ENCODE data around the gene ZNF500. TPM values are rescaled to one million over a fixed set of nuclear protein-coding genes. Genes with fewer than 3 reads are reported as not detected.

The ZNF500 gene
- total and polyA plus RNA-seq, 2 donors (not counting 3 experiments of a cell fraction or from before 2014, with no cell fraction given), result 8.6 to 13.5 TPM

DNA sequence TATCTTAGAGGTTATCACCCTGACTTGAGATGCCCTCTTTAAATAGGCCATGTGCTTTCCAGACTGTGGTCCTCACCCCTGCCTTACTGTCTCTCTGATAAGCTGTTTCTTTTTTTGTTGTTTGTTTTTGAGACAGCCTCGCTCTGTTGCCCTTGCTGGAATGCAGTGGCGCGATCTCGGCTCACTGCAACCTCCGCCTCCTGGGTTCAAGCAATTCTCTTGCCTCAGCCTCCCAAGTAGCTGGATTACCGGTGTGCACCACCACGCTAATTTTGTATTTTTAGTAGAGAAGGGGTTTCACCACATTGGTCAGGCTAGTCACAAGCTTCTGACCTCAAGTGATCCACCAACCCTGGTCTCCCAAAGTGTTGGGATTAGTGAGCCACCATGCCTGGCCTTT, 21.9 kb upstream of the ZNF500 start:
- intact Hi-C loops (cut with micrococcal nuclease) (no loop called here), dilution Hi-C loops (cut with MboI; ENCODE audit: extremely low pct_ligation_motif_present, low sequenced_read_pairs) (no loop called here)
- H3K9me1 ChIP-seq (replicated peaks; ENCODE audit: control insufficient read depth, extremely low read depth, insufficient read depth, low read length), result no peaks in the 10 kb centered on the region
- TF ChIP-seq FOS (IDR thresholded peaks at IDR 0.05; ENCODE audit: borderline replicate concordance, insufficient read depth, low read length) (no peak), POLR2A (IDR thresholded peaks at IDR 0.05; ENCODE audit: low read depth, low read length) (no peak), CTCF (IDR thresholded peaks at IDR 0.05; ENCODE audit: extremely low read depth in 1 of 2, insufficient read depth in 1 of 2, low read depth in 1 of 2, low read length in 2 of 2) (no peak), POLR2AphosphoS5 (IDR thresholded peaks at IDR 0.05; ENCODE audit: insufficient read depth, low read depth, low read length) (no peak), GATA2 (IDR thresholded peaks at IDR 0.05; ENCODE audit: insufficient read depth, insufficient read length, low read depth, low read length) (no peak), MAX (IDR thresholded peaks at IDR 0.05; ENCODE audit: insufficient read depth, insufficient read length) (no peak), EZH2 (IDR thresholded peaks at IDR 0.05; ENCODE audit: borderline replicate concordance, low read depth, low read length, severe bottlenecking) (no peak), MYC (IDR thresholded peaks at IDR 0.05; ENCODE audit: low read depth, low read length) (no peak)
- H3K27ac ChIP-seq (ENCODE audit: insufficient read depth, low read depth, low read length), result no peak overlapping the region
- no peaks in the 10 kb centered on the region for H3K27me3 ChIP-seq (ENCODE audit: control insufficient read depth in 2 of 2, insufficient read depth in 2 of 2, low read length in 2 of 2)
- CTCF ChIA-PET, result interaction anchor here (1.3 kb wide), 1 partner anchor 12 kb away, joined by 5 read pairs; no protein-coding TSS in a partner anchor
- H3K36me3 ChIP-seq (ENCODE audit: control insufficient read depth in 2 of 2, extremely low read depth in 1 of 2, insufficient read depth in 2 of 2, low read length in 2 of 2), result no peaks in the 10 kb centered on the region
- FAIRE-seq (no peak), DNase-seq (ENCODE audit: low read depth, low spot score) (no peak)
- BruUV-seq (replicated peaks), result no TSS peak
- no peak overlapping the region for H3K4me2 ChIP-seq (ENCODE audit: insufficient read depth, low read length)
- H4K20me1 ChIP-seq (replicated peaks; ENCODE audit: control insufficient read depth, extremely low read depth, insufficient read depth, low read length), result no peaks in the 10 kb centered on the region
- POLR2A ChIA-PET, result no interaction called here
- H3K9ac ChIP-seq (replicated peaks; ENCODE audit: extremely low read depth, insufficient read depth, low read length), result no peak overlapping the region
- no peaks in the 10 kb centered on the region for H3K9me3 ChIP-seq (replicated peaks; ENCODE audit: control insufficient read depth, insufficient read depth, low read length)
- no peak overlapping the region for H3K4me3 ChIP-seq (replicated peaks in 1 of 3; ENCODE audit: insufficient read depth in 1 of 3, low read depth in 1 of 3, low read length in 3 of 3)
- H3K4me1 ChIP-seq (ENCODE audit: control insufficient read depth, extremely low read depth, insufficient read depth, low read length), result no peaks in the 10 kb centered on the region
- no peaks in the 10 kb centered on the region for H3K79me2 ChIP-seq (ENCODE audit: control insufficient read depth, insufficient read depth, low read length)
- H2AFZ ChIP-seq (ENCODE audit: low read depth, low read length), result no peak overlapping the region
